ENCODE measurements around the gene SOHLH1.
A peak's percentile ranks its signal among the peaks of the same experiment; 100 is the strongest.

The SOHLH1 gene, protein sequence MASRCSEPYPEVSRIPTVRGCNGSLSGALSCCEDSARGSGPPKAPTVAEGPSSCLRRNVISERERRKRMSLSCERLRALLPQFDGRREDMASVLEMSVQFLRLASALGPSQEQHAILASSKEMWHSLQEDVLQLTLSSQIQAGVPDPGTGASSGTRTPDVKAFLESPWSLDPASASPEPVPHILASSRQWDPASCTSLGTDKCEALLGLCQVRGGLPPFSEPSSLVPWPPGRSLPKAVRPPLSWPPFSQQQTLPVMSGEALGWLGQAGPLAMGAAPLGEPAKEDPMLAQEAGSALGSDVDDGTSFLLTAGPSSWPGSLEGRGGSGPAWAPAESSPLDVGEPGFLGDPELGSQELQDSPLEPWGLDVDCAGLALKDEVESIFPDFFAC

DNA sequence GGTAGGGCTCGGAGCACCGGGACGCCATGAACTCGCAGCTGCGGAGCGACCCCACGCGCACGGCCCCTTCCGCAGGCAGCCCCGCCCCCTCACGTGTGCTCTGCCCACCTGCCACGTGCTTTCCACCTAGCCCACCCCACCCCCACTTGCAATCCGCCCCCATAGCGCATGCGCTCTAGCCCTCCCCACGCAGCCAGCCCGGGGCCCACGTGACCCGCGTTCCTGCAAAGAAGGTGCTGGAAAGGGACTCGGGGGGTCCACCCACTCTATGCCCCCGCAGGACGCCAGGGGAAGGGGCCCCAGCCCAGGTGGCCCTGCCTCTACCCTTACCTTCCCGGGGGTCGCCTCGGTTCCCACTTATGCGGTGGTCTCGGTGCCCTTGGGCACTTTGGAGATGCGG lies at the start of gene SOHLH1:
Gene SOHLH1 (minus strand): TSS at position 42 of the 400 bp plus-strand sequence. CDS start 14 bp downstream, at position 28.
- no peak for DNase-seq (ENCODE audit: low spot score)

DNA sequence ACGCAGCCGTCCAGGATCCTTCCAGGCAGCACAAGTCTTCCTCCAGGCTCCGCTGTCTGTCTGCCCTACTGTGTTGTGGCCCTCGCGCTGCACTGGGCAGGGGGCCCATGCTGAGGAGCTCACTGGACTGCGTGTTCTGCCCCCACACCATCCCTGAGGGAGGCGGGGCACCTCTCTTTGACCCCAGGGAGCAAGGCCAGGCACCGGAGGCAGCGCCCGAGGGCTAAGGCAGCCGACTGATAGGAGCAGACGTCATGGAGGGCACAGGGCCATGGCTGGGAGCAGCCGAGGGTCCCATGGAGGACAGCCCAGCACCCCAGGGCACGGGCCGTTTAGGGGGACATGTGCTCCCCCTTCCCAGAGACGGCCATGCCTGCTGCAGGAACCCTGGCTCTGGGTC lies 49.4 kb upstream of the SOHLH1 start:
- DNase-seq (ENCODE audit: low spot score), result no peak

DNA sequence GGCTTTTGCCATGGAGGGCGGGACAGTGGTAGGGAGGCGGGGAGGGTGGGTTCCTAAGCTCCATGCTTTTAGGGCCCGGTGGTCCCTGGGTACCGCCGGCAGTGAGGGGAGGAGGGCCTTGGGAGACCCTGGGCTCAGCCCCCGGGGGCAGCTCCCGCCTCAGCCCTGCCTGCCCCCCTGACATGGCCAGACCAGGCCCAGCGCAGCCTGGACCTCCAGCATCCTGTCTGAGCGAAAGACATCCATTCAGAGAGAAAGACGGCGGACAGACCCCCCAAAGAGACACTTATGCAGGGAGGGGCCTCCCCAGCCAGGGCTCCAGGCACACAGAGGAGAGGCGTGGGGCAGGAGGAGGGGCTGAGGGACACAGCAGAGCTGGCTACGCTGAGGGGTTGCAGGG lies 48.0 kb upstream of the SOHLH1 start:
- DNase-seq (ENCODE audit: low spot score), result no peak

DNA sequence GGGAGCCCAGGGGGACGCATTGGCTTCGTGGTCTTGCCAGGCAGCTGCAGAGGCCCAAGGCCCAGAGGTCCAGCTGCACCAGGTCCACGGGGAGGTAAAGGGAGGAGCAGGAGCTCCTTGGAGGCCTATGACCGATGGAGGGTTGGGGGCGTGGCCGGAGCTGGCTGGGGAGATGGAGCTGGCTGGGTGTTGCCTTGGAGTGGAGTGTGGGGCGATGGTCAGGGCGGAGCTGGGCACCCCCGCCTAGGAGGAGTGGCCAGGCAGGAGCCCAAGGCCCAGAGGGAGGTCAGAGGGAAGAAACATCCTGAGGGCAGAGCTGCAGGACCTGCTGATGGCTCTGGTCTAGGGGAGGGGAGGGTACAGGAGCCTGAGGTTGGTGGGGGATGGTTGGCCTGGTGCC lies 47.3 kb upstream of the SOHLH1 start:
- DNase-seq (ENCODE audit: low spot score), result no peak

DNA sequence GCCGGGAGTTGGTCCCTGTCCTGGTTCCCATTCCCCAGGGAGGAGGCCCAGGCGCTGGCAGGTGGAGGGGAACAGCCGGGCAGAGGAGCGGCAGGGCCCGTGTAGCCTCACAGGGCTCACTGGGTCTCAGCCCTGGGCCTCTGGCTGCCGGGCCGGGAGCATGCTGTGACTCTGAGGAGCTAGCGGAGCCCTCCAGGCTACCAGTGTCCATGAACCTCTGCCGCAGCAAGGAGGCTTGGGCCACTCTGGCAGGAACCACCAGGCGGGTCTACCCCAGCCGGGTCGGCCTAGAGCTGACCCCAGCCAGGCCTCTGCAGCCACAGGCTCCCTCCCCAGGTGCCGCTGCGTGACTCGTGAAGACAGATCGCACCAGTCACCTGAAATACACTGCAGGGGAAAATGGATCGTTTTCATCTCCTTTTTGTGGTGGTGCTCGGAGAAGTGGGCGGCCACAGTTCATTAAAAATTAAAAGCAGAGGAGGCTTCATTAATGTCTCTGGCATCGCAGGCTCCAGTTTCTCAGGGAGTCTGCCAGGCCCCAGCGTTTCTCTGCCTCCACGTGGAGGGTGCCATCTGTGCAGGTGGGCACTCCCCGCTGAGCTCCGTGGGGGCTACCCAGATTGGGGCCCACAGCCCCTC lies 46.5 kb upstream of the SOHLH1 start:
- DNase-seq (ENCODE audit: low spot score), result no peak

DNA sequence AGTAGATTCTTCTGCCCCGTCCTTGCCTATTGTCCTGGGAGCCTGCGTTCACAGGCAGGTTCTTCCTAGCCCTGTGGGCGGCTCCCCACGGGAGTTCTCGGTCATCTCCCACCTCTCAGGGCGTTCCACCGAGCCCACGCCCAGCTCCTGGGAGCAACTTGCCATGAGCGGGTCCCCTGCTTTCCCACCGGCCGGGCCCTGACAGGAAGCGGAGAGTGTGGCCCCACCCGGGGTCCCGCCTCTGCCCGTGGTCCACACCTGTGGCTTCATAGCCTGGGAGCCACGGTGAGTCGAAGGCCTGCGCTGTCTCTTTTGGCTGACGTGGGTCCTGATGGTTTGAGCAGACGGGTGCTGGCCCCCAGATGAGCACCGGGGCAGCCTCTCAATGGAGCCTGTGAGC lies 45.9 kb upstream of the SOHLH1 start:
- no peak for DNase-seq (ENCODE audit: low spot score)

DNA sequence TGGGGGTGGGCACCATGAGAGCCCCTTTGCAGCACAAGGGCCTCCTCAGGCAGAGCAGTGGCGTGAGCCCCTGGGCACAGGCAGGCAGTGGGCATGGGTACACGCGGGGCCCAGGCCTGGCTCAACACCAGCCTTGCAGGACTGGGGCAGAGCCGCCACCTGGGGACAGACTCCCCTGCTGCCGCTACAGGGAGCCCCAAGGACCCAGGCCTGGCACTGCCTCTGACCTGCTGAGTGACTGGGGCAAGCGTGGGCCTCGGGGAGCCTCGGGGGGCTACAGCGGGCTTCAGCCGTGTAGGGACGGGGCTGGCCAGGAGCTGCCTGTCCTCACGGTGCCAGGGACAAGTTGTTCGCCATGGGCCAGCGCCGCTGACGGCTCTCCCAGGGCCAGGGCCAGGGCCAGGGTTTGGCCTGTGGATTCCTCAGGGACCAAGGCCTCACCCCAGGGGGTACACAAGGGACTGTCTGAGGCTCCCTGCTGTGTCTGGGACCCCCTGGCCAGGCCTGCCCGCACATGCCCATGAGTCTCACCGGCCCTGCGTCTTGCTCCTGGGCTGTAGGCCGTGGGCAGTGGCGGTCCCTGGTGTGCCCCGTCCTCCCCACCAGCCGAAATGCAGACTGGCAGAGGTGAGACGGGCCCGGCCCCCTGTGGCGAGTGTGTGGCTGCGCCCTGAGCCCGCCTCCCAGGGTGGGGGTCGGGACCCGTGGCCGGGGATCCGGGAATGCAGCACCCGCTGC lies 45.2 kb upstream of the SOHLH1 start:
- DNase-seq (ENCODE audit: low spot score), result no peak

DNA sequence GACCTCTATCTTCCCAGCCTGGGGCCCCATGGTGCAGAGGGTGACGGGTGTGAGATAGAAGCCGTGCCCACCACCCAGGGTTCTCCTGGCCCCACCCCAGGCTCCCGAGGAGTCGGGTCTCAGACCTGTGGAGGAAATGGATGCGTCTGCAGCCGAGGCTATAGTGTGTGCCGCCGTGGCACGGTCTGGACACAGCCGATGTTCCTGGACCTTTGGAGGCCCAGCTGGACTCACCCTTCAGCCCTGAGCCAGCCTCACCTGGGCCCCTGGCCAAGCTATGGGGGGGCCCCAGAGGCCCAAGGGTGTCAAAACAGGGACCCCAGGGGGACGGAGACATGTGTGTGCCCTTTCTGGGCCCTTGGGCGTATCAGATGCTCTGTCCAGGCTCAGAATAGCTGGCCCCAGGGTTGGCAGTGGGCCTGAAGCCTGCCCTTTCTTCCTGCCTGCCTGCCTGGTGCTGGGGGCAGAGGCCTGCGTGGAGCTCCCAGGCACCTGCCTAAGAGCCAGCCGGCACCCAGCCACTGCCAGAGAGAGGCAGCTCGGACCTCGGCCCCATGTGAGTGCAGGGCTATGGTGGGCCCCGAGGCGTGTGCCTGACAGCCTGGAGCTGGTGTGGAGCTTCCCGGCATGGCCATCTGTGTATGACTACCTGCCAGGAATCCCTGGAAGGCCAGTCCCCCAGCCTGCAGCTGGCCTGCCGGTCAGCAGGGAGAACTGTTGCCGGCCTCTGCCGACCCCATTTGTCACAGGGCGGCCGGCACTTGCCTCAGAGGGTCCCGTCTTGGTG lies 44.5 kb upstream of the SOHLH1 start:
- no peak for DNase-seq (ENCODE audit: low spot score)

DNA sequence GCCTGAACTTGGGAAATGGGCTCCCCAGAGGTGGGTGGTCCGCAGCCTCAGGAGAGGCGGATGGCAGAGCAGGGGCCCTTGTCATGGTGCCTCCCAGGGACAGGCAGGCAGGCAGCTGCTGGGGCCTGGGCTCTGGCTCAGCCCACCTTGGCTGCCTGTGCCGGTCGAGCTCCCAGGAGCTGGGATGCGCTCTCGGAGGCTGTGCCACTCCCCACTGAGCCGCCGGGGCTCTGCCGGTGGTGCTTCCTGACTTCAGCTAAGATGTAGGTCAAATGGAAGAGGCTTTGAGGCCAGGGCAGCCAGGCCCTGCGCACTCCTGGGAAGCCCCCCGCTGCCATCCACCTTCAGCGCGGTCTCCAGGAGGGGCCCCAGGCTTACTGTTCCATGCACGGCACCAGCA lies 43.7 kb upstream of the SOHLH1 start:
- no peak for DNase-seq (ENCODE audit: low spot score)

DNA sequence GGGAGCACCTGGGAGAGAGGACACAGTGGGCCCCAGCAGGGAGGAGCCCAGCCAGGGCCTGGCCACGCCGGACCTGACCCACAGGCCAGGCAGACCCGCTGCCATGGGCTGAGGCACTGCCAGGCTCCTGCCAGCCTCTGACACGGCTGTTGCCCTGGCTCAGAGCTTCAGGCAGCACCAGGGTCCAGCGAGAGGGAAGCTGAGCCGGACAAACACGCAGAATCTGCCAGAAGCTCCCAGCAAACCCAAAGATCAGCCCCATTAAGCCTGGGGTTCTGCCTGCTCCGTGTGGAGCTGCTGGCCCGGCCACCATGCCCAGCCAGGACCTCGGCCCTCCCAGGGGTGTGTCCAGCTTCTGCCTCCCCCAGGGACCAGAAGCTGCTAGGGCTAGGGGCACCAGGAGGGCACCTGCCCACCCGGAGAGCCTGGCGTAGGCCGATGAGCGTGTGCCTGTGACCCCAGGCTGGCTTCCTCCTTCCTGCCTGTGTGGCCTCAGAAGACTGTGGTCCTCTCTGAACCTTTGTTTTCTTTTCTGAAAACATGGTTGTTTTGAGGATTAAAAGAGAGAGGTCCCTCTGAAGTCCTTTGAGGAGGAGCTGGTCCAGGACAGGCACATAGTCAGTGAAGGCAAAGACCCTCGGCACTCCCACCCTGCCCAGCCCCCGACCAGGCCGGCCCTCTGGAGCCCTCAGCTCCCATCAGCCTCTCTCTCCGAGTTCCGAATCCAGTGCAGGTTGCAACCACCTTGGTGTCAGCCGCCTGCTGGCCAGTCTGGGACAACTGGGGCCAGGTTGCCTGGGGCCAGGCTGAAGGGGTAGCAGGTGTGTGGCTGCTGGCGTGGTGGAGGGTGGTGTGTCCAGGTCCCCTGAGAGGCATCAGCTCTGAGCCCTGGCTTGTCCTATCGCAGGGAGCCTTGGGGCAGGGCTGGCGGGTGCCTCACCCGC lies 42.3 kb upstream of the SOHLH1 start:
- peak; percentile 53 for DNase-seq (ENCODE audit: low spot score)

DNA sequence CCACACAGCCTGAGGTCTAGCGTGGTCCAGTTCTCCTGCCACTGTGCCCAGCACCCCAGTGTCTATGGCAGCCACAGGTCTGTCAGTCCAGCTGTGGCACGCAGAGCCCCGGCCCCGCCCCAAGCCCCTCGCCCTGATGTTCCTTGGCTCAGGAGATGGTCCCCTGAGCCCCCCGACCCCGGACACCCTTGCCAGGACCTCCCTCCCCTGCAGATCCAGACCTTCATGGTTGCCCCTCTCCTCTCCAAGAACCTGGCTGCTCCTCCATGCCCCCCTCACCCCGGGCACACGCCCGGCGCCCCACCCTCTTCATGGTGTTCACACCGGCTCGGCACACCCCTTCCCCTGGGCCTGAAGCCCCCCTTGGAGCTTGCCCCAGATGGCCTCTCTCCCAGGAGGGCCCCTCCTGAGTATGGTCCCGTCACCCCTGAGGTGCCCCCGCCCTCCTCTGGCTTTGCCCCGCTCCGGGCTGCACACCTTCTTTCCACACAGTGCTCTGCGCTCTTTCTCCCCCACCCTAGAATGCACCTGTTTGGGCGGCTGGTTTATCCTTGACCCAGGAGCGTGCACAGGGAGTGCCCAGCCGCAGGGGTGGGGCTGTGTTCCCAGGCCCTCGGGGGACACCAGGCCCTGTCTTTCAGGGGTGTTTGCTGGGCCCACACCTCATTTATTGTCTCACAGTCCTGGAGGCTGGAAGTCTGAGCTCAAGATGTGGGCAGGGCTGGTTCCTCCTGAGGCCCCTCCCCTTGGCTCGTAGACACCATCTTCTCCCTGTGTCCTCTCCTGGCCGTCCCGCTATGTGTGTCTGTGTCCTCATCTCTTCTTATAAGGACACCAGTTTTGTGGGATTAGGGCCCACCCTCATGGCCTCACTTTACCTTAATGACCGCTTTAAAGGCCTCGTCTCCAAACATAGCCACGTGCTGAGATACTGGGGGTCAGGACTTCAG lies 40.3 kb upstream of the SOHLH1 start:
- no peak for DNase-seq (ENCODE audit: low spot score)

DNA sequence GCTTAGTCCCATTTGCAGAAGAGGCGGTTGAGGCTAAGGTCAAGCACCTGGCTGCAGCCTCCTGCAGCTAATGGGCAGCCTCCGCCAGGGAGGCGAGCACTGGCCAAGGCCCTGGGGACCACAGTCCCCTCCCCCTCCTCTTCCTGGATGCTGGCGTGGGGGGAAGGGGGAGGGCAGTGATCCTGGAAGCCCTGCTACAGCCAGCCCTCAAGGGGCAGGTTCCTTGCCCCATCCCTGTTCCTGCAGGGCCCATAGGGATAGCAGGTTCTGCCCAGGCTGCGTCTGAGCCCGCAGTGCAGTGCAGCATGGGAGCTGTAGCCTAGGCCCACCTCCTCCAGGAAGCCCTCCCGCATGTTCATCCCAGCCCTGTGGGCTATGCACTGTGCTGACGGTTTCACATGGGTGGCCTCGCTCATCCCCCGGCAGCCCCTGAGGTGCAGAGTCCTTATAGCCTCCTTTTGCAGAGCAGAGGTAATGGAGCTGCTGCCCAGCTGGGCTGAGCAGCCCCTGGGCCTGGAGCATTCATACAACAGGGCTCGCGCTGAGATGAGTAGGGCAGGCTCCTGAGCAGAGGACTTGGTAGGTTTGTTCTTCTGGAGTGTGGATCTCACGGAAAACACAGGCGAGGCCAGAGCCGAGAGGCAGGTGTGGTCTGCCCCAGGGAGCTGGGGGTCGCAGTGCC lies 38.7 kb upstream of the SOHLH1 start:
- DNase-seq (ENCODE audit: low spot score), result no peak

DNA sequence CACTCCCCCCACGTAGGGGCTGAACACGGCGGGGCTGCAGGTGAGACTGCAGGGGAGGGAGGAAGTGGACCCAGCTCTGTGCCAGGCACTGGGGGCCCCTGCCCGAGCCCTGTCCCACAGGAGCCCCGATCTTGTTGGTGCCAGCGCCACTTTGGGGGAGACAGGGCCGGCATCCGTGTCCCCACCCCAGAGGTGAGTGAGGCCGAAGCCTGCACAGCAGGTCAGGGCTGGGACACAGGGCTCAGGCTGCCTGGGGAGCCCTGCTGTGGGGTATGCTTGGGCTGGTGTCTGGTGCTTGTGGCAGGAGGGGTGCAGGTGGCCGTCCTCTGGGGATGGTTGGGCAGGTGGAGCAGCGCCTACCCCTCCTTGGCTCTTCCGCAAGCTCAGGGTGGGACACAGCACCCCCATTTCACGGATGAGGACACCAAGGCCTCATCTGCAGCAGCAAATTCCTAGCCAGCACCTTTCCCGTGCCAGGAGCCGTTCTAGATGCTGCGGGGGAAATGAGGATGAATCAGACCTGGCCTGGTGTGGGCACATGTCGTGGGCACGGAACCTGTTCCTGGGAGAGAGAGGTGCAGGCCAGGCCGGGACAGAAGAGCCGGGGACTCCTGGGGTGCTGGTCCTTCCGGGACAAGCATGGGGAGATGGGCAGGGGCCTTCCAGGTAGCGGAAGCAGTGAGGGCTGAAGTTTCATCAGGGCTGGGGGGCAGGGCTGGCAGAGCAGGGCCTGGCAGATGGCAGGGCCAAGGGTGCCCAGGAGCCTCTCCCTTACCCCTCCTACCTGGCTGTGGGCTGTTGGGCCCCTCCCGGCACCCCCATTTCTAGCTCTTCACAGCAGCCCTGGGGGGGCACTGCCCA lies 37.9 kb upstream of the SOHLH1 start:
- DNase-seq (ENCODE audit: low spot score), result no peak

DNA sequence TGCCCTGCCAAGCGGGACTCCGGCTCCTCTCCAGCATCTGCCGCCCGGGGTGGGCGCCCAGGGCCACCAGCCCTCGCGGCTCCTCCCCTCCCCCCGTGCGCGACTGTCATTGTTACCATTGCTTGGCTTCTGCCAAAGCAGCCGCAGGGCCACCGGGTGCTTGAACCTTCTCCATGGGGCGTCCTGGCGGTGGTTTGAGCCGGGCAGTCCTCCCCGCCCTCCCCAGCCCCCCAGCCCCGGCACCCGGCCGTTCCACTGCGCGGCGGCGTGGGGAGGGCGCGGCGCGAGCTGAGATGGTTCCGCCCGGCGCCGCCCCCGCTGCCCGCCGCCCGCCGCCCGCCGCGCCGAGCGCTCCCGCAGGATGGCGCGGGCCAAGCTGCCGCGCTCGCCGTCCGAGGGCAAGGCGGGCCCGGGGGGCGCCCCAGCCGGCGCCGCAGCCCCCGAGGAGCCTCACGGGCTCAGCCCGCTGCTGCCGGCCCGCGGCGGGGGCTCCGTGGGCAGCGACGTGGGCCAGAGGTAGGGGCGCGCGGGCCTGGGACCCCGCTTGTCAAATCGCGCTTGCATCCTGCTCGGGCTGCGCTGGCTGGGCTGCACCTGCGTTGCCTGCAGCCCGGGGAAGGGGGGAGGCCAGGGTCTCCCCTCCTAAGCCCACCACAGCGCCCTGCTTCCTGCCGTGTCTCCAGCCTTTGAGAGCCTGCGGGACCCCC lies 37.1 kb upstream of the SOHLH1 start:
- DNase-seq (ENCODE audit: low spot score), result no peak

DNA sequence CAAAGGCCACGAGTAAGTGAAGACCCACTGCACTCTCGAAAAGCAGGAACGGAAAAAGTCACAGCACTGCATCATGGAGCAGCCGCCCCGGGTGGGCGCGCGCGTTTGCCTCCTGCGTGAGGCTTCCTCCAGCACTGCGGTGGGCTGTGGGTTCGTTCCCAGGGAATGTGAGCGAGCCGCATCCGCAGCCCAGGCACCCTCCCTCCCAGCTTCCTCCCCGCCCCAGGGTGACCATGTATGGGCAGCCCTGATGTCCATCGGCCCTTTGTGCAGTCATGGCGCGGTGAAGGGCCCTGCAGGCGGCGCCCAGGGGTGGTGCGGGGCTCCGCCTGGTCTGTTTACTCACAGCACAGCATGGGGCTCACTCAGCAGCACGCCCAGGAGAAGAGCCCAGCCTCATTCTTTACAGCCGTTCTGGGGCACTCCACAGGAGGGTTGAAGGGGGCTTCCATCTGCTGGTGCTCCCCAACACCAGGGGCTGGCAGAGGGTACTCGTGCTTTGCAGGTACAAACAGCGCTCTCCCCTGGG lies 35.4 kb upstream of the SOHLH1 start:
- DNase-seq (ENCODE audit: low spot score), result no peak

DNA sequence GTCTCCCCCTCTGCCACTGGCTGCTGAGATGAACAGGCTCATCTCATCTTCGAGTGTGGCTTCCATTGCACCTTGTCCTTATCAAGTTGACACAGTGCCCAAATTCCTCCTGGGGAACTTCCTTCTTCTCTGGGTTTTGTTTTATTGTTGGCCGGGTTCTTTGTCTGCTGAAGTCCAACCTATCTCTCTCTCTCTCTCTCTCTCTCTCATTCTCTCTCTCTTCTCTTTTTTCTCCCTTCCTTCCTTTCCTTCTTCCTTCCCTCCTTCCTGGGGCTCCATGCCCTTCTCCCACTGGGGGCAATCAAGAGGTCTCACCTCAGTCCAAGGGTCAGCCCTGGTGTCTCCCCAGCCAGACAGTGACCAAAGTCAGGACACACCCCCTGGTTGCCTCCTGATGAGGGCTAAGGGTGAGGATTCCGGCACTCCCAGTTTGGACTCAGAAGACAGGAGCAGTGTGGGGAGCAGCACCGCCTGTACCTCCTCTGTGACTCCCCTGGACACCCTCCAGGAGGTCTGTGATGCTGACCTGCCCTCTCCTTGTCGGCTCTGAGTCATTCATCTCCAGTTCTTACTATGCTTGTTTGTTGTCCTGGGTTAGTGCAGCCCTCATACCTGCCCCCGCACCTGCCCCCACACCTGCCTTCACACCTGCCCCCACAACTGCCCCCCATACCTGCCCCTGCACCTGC lies 33.4 kb upstream of the SOHLH1 start:
- no peak for DNase-seq (ENCODE audit: low spot score)

DNA sequence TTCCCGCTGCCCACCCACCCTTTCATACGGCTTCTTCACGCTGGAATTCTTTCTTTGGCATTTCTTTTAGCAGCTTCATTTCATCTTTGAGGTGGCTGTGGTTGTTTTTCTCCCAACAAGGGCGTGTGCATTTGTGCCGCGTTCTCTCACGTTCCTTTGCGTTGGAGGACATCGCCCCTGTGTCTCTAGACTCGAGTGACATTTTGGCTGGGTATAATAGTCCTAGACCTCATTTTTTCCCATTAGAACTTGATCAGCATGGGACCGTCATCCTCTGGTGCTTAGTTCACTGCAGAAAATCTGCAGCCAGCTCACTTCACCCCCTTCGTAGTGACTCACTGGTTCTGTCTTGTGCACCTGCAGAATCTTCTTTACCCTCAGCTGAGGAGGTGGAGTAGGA lies 32.2 kb upstream of the SOHLH1 start:
- no peak for DNase-seq (ENCODE audit: low spot score)

Data from HuH-7 (cell line).